ENCODE results near the gene ZNF771. TPM values are rescaled to one million over a fixed set of nuclear protein-coding genes. Genes with fewer than 3 reads are reported as not detected.

Gene ZNF771
- total RNA-seq, 1 experiment from 2014 or later, result 11.0 TPM

DNA sequence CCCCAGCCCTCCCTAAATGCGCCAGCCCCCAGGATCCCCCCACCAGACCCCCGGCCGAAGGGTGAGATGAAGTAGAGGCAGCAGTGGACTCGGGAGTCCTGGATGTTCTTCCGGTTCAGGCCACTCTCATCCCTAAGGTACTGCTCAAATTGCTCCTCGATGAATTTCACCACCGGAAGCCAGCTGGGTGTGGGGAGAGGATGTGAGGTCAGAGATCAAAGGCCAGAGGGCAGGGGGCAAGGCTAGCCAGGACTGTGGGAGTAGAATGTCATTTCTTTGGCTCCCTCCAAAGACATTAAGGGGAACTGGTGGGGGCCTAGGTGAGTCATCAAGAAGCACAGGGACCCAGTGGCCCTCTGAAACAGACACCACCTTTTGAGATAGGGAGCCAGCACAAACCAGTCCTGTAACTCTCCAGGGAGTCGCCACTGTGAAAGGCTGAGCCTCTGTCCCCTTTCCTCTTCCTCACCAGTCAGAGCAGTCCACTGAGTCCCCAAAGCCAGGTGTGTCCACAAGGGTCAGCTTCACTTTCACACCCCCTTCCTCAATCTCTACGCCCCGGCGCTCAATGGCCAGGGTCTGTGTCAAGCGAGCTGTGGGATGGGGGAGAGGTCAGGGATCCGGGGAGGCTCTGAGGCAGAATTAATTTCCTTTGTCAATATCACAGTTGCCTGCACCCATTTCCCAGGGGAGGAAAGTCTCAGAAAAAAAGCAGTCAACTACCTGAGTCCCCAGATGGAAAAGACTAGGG lies 25.9 kb upstream of the ZNF771 start:
- POLR2A ChIA-PET, result no interaction called here
- CTCF ChIA-PET, result no interaction called here
- intact Hi-C loops (cut with micrococcal nuclease), result no loop called here
- TF ChIP-seq CBX3 (IDR thresholded peaks at IDR 0.05; ENCODE audit: low read depth) (no peak), SRF (IDR thresholded peaks at IDR 0.05; ENCODE audit: low read depth) (no peak), ZFX (IDR thresholded peaks at IDR 0.05) (no peak), ELF1 (IDR thresholded peaks at IDR 0.05; ENCODE audit: borderline replicate concordance, low read depth) (no peak), JUND (IDR thresholded peaks at IDR 0.05) (no peak), EZH2 (IDR thresholded peaks at IDR 0.05) (no peak), CEBPB (IDR thresholded peaks at IDR 0.05; ENCODE audit: low read depth) (no peak), TCF7L2 (IDR thresholded peaks at IDR 0.05; ENCODE audit: borderline replicate concordance, extremely low read depth, insufficient read depth, insufficient read length) (no peak), POLR2A (IDR thresholded peaks at IDR 0.05; ENCODE audit: borderline replicate concordance, extremely low read depth, insufficient read depth, insufficient read length) (no peak), EZH2phosphoT487 (IDR thresholded peaks at IDR 0.05; ENCODE audit: borderline replicate concordance) (no peak), CTCF (IDR thresholded peaks at IDR 0.05 in 2 of 3, conservative IDR thresholded peaks at IDR 0.05 in 1 of 3; ENCODE audit: borderline replicate concordance in 1 of 3, insufficient read depth in 1 of 3, low read depth in 2 of 3, low read length in 2 of 3) (no peak), ZNF274 (IDR thresholded peaks at IDR 0.05; ENCODE audit: low read depth, low read length) (no peak), REST (IDR thresholded peaks at IDR 0.05; ENCODE audit: low read depth) (no peak), SIN3A (IDR thresholded peaks at IDR 0.05; ENCODE audit: low read depth) (no peak), EGR1 (IDR thresholded peaks at IDR 0.05; ENCODE audit: low read depth) (no peak)
- TF ChIP-seq, protein P1, sequence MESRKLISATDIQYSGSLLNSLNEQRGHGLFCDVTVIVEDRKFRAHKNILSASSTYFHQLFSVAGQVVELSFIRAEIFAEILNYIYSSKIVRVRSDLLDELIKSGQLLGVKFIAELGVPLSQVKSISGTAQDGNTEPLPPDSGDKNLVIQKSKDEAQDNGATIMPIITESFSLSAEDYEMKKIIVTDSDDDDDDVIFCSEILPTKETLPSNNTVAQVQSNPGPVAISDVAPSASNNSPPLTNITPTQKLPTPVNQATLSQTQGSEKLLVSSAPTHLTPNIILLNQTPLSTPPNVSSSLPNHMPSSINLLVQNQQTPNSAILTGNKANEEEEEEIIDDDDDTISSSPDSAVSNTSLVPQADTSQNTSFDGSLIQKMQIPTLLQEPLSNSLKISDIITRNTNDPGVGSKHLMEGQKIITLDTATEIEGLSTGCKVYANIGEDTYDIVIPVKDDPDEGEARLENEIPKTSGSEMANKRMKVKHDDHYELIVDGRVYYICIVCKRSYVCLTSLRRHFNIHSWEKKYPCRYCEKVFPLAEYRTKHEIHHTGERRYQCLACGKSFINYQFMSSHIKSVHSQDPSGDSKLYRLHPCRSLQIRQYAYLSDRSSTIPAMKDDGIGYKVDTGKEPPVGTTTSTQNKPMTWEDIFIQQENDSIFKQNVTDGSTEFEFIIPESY (IDR thresholded peaks at IDR 0.05; ENCODE audit: extremely low read depth, insufficient replicate concordance, low read length), result no peak
- TF ChIP-seq, protein P2, sequence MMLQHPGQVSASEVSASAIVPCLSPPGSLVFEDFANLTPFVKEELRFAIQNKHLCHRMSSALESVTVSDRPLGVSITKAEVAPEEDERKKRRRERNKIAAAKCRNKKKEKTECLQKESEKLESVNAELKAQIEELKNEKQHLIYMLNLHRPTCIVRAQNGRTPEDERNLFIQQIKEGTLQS (IDR thresholded peaks at IDR 0.05), result no peak
- TF ChIP-seq, protein P3, sequence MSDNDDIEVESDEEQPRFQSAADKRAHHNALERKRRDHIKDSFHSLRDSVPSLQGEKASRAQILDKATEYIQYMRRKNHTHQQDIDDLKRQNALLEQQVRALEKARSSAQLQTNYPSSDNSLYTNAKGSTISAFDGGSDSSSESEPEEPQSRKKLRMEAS (IDR thresholded peaks at IDR 0.05), result no peak
- ATAC-seq (no peak), DNase-seq (ENCODE audit: low read depth, low spot score) (no peak)
- Histone ChIP-seq H4K20me1 (ENCODE audit: insufficient read depth) (no peaks in the 10 kb centered on the region), H3K9ac (ENCODE audit: low read length) (no peak overlapping the region; the same call in 1 of the 2 replicates), H3K9me2 (ENCODE audit: insufficient read depth) (no peaks in the 10 kb centered on the region), H3K79me2 (ENCODE audit: insufficient read depth, low read length) (no peaks in the 10 kb centered on the region), H3K4me2 (ENCODE audit: low read length) (no peak overlapping the region), H2AFZ (ENCODE audit: low read depth, low read length, poor library complexity, severe bottlenecking) (no peak overlapping the region), H3K4me1 (ENCODE audit: control insufficient read depth in 1 of 2, insufficient read depth in 2 of 2, low read length in 2 of 2) (peaks cover 13 to 32% of the 10 kb centered on the region in 2 experiments), H3K9me3 (ENCODE audit: control insufficient read depth in 1 of 2, insufficient read depth in 1 of 2, low read depth in 1 of 2, low read length in 2 of 2) (no peaks in the 10 kb centered on the region), H3K27ac (ENCODE audit: low read depth, low read length) (no peak overlapping the region), H3K27me3 (ENCODE audit: insufficient read depth, low read length) (no peaks in the 10 kb centered on the region), H3K36me3 (ENCODE audit: control insufficient read depth in 1 of 2, insufficient read depth in 2 of 2, low read length in 2 of 2) (no peaks in the 10 kb centered on the region), H3K4me3 (replicated peaks in 1 of 2; ENCODE audit: low read depth in 1 of 2, low read length in 2 of 2) (no peak overlapping the region)
- RAD21 ChIA-PET (ENCODE audit: low non-redundant PET in 1 of 2, low total read pairs in 2 of 2, uncharacterized antibody in 2 of 2, unreplicated experiment in 2 of 2), result no interaction called here
- BruUV-seq (replicated peaks), result no TSS peak
